Measurements from ENCODE around the gene SAMD8. TPM values are rescaled to one million over a fixed set of nuclear protein-coding genes. Genes with fewer than 3 reads are reported as not detected.

SAMD8 gene
- total RNA-seq, 1 experiment from 2014 or later: 23.6 TPM

DNA sequence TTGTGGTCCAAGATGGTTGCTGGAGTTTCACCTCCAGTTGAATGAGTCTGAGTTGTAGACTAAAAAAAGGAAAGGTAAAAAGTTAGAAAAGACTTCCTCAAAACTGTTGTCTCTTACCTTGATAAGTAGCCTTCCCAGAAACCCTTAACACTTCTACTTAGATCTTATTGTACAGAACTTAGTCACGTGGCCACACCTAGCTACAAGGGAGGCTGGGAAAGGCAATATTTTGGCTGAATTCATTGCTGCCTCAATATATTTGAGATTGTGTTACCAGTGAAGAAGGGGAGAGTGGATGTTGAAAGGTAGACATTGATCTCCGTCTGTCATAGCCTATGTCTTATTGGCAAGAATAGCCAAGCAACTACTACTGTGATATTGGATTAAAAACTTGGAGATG lies 63.6 kb downstream of the SAMD8 start:
- H3K4me3 ChIP-seq (replicated peaks in 1 of 2; ENCODE audit: low read depth in 1 of 2, low read length in 2 of 2): no peak overlapping the region
- H3K9ac ChIP-seq (ENCODE audit: low read length): no peak overlapping the region
- intact Hi-C loops (cut with micrococcal nuclease): no loop called here
- ATAC-seq: no peak
- H2AFZ ChIP-seq (ENCODE audit: low read depth, low read length, poor library complexity, severe bottlenecking): no peak overlapping the region
- POLR2A ChIA-PET: no interaction called here
- no peak overlapping the region for H3K27ac ChIP-seq (ENCODE audit: low read depth, low read length)
- H4K20me1 ChIP-seq (ENCODE audit: insufficient read depth): no peaks in the 10 kb centered on the region
- no peaks in the 10 kb centered on the region; a peak in 2 of 4 replicates for H3K36me3 ChIP-seq (ENCODE audit: control insufficient read depth in 1 of 2, insufficient read depth in 2 of 2, low read length in 2 of 2)
- no peak overlapping the region for H3K4me2 ChIP-seq (ENCODE audit: low read length)
- H3K9me2 ChIP-seq (ENCODE audit: insufficient read depth): no peaks in the 10 kb centered on the region
- CTCF ChIA-PET: no interaction called here
- H3K27me3 ChIP-seq (ENCODE audit: insufficient read depth, low read length): no peaks in the 10 kb centered on the region
- H3K9me3 ChIP-seq (ENCODE audit: control insufficient read depth in 1 of 2, insufficient read depth in 1 of 2, low read depth in 1 of 2, low read length in 2 of 2): no peaks in the 10 kb centered on the region; a peak in 1 of 4 replicates
- no peaks in the 10 kb centered on the region for H3K79me2 ChIP-seq (ENCODE audit: insufficient read depth, low read length)
- RAD21 ChIA-PET (ENCODE audit: low non-redundant PET in 1 of 2, low total read pairs in 2 of 2, uncharacterized antibody in 2 of 2, unreplicated experiment in 2 of 2): no interaction called here
- TF ChIP-seq RAD21 (IDR thresholded peaks at IDR 0.05; ENCODE audit: low read depth) (no peak), CBX3 (IDR thresholded peaks at IDR 0.05; ENCODE audit: low read depth) (no peak), SIN3A (IDR thresholded peaks at IDR 0.05; ENCODE audit: low read depth) (no peak), YY1 (IDR thresholded peaks at IDR 0.05; ENCODE audit: extremely low read depth, insufficient replicate concordance, low read depth, low read length) (no peak), ZNF274 (IDR thresholded peaks at IDR 0.05; ENCODE audit: low read depth, low read length) (no peak), CEBPB (IDR thresholded peaks at IDR 0.05; ENCODE audit: low read depth) (no peak), POLR2A (IDR thresholded peaks at IDR 0.05; ENCODE audit: borderline replicate concordance, extremely low read depth, insufficient read depth, insufficient read length) (no peak), EGR1 (IDR thresholded peaks at IDR 0.05; ENCODE audit: low read depth) (no peak), TCF7L2 (IDR thresholded peaks at IDR 0.05; ENCODE audit: borderline replicate concordance, extremely low read depth, insufficient read depth, insufficient read length) (no peak), EZH2phosphoT487 (IDR thresholded peaks at IDR 0.05; ENCODE audit: borderline replicate concordance) (no peak), EZH2 (IDR thresholded peaks at IDR 0.05) (no peak), FOSL1 (IDR thresholded peaks at IDR 0.05; ENCODE audit: low read depth) (no peak), SRF (IDR thresholded peaks at IDR 0.05; ENCODE audit: low read depth) (no peak)
- TF ChIP-seq, protein P1, sequence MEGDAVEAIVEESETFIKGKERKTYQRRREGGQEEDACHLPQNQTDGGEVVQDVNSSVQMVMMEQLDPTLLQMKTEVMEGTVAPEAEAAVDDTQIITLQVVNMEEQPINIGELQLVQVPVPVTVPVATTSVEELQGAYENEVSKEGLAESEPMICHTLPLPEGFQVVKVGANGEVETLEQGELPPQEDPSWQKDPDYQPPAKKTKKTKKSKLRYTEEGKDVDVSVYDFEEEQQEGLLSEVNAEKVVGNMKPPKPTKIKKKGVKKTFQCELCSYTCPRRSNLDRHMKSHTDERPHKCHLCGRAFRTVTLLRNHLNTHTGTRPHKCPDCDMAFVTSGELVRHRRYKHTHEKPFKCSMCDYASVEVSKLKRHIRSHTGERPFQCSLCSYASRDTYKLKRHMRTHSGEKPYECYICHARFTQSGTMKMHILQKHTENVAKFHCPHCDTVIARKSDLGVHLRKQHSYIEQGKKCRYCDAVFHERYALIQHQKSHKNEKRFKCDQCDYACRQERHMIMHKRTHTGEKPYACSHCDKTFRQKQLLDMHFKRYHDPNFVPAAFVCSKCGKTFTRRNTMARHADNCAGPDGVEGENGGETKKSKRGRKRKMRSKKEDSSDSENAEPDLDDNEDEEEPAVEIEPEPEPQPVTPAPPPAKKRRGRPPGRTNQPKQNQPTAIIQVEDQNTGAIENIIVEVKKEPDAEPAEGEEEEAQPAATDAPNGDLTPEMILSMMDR (IDR thresholded peaks at IDR 0.05 in 2 of 3, conservative IDR thresholded peaks at IDR 0.05 in 1 of 3; ENCODE audit: borderline replicate concordance in 1 of 3, insufficient read depth in 1 of 3, low read depth in 2 of 3, low read length in 2 of 3): no peak
- TF ChIP-seq, protein P2, sequence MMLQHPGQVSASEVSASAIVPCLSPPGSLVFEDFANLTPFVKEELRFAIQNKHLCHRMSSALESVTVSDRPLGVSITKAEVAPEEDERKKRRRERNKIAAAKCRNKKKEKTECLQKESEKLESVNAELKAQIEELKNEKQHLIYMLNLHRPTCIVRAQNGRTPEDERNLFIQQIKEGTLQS (IDR thresholded peaks at IDR 0.05): no peak
- TF ChIP-seq, protein P3, sequence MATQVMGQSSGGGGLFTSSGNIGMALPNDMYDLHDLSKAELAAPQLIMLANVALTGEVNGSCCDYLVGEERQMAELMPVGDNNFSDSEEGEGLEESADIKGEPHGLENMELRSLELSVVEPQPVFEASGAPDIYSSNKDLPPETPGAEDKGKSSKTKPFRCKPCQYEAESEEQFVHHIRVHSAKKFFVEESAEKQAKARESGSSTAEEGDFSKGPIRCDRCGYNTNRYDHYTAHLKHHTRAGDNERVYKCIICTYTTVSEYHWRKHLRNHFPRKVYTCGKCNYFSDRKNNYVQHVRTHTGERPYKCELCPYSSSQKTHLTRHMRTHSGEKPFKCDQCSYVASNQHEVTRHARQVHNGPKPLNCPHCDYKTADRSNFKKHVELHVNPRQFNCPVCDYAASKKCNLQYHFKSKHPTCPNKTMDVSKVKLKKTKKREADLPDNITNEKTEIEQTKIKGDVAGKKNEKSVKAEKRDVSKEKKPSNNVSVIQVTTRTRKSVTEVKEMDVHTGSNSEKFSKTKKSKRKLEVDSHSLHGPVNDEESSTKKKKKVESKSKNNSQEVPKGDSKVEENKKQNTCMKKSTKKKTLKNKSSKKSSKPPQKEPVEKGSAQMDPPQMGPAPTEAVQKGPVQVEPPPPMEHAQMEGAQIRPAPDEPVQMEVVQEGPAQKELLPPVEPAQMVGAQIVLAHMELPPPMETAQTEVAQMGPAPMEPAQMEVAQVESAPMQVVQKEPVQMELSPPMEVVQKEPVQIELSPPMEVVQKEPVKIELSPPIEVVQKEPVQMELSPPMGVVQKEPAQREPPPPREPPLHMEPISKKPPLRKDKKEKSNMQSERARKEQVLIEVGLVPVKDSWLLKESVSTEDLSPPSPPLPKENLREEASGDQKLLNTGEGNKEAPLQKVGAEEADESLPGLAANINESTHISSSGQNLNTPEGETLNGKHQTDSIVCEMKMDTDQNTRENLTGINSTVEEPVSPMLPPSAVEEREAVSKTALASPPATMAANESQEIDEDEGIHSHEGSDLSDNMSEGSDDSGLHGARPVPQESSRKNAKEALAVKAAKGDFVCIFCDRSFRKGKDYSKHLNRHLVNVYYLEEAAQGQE (IDR thresholded peaks at IDR 0.05; ENCODE audit: low read depth): no peak
- TF ChIP-seq, protein P4, sequence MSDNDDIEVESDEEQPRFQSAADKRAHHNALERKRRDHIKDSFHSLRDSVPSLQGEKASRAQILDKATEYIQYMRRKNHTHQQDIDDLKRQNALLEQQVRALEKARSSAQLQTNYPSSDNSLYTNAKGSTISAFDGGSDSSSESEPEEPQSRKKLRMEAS (IDR thresholded peaks at IDR 0.05): no peak
- no TSS peak for BruUV-seq (replicated peaks)
- DNase-seq (ENCODE audit: low read depth, low spot score): no peak
- no peaks in the 10 kb centered on the region for H3K4me1 ChIP-seq (ENCODE audit: control insufficient read depth in 1 of 2, insufficient read depth in 2 of 2, low read length in 2 of 2)

All from HCT116 (cell line).